GM13976 (cell line): ENCODE data around the gene TMPO.

Experiments
- DNase-seq: peaks from one replicate; pipeline ENCODE4 v3.0.0; 2012; ENCODE audit warnings: low spot score
- in situ Hi-C: fragments of 300-500 bp; cut with MboI; formaldehyde crosslinking; loops from one replicate; pipeline ENCODE4 v1.12.0; 2022; ENCODE audit warnings: low sequenced_read_pairs, mixed read lengths, inconsistent platforms; ENCODE audit not compliant: unreplicated experiment
- TF ChIP-seq, protein P1 (sequence below): IDR thresholded peaks from 2 replicates; pipeline ENCODE4 v1.5.1; 2012; ENCODE audit warnings: borderline replicate concordance, mild to moderate bottlenecking; ENCODE audit not compliant: insufficient read depth; ENCODE audit errors: extremely low read depth, missing control alignments, control extremely low read depth

Gene TMPO, protein sequence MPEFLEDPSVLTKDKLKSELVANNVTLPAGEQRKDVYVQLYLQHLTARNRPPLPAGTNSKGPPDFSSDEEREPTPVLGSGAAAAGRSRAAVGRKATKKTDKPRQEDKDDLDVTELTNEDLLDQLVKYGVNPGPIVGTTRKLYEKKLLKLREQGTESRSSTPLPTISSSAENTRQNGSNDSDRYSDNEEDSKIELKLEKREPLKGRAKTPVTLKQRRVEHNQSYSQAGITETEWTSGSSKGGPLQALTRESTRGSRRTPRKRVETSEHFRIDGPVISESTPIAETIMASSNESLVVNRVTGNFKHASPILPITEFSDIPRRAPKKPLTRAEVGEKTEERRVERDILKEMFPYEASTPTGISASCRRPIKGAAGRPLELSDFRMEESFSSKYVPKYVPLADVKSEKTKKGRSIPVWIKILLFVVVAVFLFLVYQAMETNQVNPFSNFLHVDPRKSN

DNA sequence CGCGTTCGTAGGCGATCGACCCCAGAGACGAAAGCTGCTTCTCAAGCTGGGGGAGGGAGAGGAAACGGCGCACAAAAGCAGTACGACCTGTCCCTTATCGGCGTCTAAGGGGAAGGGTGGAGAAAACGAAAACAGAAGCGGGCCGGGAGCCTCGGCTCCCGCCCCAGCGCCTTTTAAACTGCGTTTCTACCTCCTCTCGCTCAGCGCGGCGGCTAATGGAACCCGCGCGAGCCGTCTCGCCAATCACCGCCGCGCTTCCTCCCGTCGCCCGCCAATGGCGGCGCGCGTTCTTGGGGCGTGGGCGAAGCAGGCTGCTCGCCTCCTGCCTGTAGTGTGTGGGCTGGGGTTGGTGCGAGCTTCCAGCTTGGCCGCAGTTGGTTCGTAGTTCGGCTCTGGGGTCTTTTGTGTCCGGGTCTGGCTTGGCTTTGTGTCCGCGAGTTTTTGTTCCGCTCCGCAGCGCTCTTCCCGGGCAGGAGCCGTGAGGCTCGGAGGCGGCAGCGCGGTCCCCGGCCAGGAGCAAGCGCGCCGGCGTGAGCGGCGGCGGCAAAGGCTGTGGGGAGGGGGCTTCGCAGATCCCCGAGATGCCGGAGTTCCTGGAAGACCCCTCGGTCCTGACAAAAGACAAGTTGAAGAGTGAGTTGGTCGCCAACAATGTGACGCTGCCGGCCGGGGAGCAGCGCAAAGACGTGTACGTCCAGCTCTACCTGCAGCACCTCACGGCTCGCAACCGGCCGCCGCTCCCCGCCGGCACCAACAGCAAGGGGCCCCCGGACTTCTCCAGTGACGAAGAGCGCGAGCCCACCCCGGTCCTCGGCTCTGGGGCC is at the start of gene TMPO:
TMPO (plus strand) TSS at position 304 of the 824 bp plus-strand sequence; CDS start at position 582, 278 bp downstream.
- in situ Hi-C loops: no loop called here
- peak; percentile 92 for DNase-seq
- TF ChIP-seq, protein P1, sequence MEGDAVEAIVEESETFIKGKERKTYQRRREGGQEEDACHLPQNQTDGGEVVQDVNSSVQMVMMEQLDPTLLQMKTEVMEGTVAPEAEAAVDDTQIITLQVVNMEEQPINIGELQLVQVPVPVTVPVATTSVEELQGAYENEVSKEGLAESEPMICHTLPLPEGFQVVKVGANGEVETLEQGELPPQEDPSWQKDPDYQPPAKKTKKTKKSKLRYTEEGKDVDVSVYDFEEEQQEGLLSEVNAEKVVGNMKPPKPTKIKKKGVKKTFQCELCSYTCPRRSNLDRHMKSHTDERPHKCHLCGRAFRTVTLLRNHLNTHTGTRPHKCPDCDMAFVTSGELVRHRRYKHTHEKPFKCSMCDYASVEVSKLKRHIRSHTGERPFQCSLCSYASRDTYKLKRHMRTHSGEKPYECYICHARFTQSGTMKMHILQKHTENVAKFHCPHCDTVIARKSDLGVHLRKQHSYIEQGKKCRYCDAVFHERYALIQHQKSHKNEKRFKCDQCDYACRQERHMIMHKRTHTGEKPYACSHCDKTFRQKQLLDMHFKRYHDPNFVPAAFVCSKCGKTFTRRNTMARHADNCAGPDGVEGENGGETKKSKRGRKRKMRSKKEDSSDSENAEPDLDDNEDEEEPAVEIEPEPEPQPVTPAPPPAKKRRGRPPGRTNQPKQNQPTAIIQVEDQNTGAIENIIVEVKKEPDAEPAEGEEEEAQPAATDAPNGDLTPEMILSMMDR: no peak

DNA sequence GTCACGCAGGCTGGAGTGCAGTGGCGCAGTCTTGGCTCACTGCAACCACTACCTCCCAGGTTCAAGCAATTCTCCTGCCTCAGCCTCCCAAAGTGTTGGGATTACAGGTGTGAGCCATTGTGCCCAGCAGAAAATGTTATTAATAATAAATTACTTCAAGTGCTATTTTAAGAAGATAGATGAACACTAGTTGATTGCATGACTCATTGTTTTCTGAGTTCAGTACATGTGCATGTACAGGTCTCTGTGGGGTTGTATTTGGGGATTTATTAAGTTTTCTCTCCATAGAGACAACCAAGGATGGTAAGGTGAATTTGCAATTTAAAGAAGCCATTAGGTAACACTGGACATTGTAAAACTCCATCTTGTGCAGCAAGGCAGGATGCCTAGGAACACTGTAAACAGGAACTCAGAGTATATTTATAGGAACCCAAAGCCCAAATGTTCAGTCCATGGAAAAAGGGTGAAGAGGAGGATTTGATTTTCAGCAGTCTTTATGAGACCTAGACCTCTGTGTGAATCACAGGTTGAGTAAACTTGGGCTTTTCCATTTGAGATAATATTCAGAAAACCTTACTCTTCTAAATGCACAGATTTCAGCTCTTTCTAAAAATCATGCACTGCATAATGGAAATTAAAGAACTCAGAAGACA is 49.3 kb upstream of the TMPO start:
- TF ChIP-seq, protein P1: no peak
- no peak for DNase-seq
- in situ Hi-C loops: no loop called here

DNA sequence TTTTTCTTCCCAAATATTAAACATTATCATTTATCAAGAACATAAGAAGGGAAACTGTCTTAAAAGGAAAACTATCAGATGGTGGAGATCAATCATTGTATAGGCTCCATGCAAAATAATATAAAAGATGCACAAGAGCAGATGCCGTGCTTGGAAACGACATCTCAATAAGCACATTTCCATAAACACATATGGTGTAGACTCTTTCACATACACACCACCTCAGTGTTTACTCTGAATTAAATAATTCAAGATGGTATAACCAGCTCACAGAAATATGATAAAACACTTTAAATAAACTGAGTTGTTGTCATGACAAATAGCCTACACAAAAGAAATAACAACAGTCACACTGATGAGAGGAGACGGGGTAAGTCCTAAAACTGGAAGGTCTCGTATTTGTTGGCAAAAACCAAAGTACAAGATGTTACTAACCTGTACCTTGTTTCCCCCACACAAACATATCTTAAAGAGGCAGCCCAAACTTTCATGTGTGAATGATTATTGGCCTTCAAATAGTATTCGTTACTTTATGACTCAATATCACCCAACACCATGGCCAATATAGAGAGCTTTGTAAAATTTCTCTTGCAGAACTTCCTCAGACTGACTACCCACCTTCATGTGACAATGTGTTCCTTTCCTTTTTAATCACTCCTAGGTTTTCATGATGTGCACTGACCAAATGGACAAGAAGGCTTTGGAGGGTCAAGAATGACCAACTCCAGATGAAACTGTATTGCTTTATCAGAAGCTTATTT is 48.6 kb upstream of the TMPO start:
- TF ChIP-seq, protein P1: no peak
- DNase-seq: no peak
- in situ Hi-C loops: no loop called here

DNA sequence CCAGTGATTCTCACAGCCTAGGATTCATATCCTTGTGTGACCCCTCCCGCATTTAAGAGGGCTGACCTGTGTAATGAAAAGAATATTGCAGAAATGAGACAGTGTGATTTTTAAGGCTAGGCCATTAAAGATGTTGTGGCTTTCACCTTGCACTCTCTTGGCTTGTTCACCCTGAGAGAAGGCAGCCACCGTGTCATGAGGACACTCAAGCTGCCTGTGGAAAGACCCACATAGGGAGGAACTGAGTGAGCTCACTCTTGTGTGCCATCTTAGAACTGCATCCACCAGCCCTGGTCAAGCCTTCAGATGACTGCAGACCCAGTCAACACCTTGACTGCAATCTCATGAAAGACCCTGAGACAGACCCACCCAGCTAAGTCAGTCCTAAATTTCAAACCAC is 46.3 kb upstream of the TMPO start:
- in situ Hi-C loops: no loop called here
- TF ChIP-seq, protein P1: no peak
- no peak for DNase-seq

DNA sequence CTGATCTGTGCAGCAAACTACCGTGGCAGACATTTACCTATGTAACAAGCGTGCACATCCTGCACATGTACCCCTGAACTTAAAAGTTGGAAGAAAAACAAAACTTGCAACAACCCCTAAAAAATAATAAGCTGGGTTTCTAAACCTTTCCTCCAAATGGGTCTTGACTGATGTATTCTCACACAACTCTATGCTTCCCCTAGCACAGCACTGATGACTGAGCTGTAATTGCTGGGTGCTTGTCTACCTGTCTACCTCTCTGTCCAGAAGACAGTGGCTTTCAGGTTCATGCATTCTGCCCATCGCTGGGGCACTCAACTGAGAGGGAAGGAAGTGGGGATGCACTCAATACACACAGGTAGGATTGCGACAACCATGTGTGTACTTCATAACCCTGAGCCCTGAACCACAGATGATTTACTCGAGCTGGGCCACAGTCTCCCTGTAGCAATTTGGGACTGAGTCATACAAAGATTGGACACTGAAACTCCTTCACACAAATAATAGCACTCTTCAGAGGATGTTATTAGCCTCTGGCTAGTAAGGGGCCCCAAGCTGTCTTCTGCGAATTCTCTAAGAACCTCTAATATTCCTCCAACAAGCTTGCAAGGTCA is 44.8 kb upstream of the TMPO start:
- TF ChIP-seq, protein P1: no peak
- no peak for DNase-seq
- in situ Hi-C loops: no loop called here
